Suppressor macrophage treated with lipopolysaccharide for 4 hours (primary cell): ENCODE results near the gene RCOR3.
A peak's percentile ranks its signal among the peaks of the same experiment; 100 is the strongest.
"Not testable (repeated sequence)": the region's sequence is repeated elsewhere in the genome, so short reads cannot be mapped to it uniquely, and the experiment has no call there.

Experiments used
- DNase-seq: peaks from one replicate; pipeline ENCODE4 v3.0.0-alpha.2; 2020

The RCOR3 gene

DNA sequence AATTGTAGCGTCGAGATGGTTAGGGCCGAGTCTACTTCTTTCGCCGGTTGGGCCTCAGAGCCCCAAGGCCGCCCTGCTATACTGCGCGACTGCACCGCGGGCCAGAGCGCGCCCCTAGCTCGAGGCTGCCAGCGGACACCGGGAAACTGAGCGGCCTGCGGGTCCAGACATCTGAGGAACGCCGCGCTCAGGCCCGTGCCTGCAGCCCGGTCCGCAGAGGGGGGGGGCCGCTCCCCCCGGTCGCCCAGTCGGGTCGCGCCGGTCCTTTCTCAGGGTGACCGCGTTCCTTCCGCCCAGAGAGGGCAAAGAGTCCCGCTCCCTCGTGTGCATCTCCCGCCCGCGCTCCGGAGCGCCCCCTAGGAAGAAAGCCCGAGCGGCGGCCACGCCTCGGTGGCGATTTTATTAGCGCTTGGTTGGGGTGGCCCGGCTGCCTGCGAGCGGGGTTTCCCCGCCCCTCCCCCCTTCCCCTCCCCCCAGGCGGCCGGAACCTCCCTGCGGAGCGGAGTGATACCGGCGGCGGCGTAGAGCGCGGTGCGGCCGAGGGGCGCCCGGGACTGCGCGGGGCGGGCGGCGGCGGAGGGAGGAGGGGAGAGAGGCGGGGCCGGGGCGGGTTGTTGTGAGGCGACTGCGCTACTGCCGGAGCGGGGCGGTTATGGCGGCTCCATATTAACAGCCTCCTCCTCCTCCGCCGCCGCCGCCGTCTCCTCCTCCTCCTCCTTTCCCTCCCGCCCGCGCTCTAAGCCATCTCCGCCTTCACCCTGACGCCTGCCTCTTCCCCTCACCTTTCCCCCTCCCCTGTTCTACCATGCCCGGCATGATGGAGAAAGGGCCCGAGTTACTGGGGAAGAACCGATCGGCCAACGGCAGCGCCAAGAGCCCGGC, at the start of gene RCOR3:
RCOR3 (plus strand) TSS at position 611 of the 882 bp plus-strand sequence; CDS start at position 806, 195 bp downstream.
- DNase-seq: peak; percentile 96

DNA sequence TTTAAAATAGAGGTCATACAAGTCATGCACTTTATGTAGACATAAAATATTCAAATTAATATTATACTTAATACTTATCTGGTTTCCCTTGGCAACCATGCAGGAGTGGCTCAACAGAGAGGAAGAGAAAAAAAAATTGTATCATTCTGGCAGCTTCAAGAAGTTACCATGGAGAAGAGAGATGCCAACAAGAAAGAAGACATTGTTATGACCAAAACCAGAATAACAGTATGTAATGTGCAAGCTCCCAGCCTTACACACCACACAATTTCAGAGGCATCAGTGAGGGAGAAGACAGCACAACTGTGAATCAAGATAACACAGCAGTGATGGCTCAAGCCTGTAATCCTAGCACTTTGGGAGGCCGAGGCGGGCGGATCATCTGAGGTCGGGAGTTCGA, 49.1 kb upstream of the RCOR3 start:
- no peak for DNase-seq

DNA sequence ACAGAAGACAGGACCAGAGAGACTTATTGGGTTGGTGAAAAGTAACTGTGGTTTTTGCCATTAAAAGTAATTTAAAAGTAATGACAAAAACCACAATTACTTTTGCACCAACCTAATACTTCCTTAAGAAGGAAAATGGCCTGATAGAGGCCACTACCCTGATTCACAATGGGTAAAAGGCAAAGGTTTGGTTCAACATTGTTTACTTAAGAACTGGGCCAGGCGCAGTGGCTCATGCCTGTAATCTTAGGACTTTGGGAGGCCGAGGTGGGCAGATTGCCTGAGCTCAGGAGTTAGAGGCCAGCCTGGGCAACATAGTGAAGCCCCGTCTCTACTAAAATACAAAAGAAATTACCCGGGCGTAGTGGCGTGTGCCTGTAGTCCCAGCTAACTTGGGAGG, 48.2 kb upstream of the RCOR3 start:
- DNase-seq: no peak

DNA sequence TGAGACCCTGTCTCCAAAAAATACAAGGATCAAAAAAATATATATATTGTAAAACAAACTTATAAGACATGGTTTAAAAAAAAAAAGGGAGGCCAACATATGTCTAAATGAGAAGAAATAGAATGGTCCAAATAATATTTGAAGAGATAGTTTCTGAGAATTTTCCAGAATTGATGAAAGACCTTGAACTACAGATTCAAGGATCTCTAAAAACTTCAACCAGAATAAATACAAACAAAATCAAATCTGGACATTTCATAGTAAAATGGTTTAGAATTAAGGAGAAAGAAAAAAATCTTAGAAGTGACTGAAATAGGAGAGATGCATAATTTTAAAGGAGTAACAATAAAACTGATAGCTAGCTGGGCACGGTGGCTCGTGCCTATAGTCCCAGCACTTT, 45.5 kb upstream of the RCOR3 start:
- no peak for DNase-seq

DNA sequence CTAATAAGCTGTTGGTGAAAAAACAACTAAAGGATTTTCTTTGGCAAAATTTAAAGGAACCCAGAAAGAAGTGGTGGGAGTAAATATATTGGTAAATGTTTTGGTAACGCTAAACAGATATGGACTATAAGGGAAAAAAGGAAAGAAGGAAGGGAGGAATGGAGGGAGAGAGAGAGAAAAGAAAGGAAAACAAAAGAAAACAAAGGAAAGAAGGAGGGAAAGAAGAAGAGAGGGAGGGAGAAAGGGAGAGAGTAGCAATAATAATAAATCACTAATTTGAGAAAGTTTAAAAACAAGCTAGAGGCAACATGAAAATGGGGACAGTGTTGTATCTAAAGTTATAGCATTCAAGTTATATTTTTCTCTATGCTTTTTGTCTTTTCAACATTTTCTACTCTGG, 43.6 kb upstream of the RCOR3 start:
- DNase-seq: no peak

DNA sequence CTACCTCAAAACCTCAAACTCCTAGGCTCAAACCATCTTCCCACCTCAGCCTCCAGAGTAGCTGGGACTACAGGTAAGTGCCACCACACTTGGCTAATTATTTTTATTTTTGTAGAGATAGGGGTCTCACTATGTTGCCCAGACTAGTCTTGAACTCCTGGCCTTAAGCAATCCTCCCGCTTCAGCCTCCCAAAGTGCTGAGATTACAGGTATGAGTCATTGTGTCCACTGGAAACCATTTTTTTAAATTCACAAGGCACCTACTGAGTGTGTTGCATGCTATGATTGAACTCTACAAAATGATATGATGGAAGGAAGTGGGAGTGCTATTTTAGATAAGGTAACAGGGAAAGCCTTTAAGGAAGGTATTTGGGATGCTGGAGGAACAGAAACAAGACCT, 41.8 kb upstream of the RCOR3 start:
- no peak for DNase-seq

DNA sequence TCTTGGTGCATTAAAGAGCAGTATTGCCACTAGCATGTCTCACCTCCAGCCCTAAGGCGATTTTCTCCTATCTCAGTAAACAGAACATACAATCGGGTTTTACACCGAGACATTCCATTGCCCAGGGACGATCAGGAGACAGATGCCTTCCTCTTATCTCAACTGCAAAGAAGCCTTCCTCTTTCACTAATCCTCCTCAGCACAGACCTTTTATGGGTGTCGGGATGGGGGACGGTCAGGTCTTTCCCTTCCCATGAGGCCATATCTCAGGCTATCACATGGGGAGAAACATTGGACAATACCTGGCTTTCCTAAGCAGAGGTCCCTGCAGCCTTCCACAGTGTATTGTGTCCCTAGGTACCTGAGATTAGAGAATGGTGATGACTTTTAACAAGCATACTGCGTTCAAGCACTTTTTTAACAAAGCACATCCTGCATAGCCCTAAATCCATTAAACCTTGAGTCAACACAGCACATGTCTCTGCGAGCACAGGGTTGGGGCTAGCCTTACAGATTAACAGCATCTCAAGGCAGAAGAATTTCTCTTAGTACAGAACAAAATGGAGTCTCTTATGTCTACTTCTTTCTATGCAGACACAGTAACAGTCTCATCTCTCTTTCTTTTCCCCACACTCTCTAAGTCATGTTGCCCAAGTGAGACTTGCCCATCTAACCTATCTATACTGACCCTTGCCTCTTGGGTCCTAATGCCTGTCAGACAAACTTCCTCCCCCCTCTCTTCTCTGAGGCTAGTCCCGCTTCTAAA, 36.5 kb upstream of the RCOR3 start:
- DNase-seq: not testable (repeated sequence)

DNA sequence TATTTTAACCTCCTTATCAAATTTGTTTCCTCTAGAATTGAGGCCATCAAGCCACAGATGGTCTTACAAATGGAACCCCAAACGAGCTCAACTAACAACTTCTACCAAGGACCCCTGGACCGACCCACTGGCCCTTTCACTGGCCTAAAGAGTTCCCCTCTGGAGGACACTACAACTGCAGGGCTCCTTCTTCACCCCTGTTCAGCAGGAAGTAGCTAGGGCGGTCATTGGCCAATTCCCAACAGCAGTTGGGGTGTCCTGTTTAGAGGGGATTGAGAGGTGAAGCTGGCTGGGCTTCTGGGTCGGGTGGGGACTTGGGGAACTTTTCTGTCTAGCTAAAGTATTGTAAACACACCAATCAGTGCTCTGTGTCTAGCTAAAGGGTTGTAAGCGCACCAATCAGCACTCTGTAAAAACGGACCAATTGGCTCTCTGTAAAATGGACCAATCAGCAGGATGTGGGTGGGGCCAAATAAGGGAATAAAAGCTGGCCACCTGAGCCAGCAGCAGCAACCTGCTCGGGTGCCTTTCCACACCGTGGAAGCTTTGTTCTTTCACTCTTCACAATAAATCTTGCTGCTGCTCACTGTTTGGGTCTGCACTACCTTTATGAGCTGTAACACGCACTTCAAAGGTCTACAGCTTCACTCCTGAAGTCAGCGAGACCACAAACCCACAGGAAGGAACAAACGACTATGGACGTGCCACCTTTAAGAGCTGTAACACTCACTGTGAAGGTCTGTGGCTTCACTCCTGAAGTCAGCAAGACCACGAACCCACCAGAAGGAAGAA, 30.4 kb upstream of the RCOR3 start:
- DNase-seq: not testable (repeated sequence)

DNA sequence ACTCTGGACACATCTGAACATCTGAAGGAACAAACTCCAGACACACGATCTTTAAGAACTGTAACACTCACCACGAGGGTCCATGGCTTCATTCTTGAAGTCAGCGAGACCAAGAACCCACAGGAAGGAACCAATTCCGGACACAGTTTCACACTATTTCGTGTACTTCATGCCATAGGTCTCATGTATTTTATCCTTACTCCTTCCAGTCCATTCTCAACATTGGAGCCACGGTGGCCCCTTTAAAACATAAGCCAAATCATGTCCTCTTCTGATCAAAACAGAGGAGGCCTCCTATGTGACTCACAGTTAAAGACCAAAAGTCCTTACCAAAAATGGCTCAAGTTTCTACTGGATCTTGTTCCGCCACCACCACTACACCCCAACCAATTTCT, 29.8 kb upstream of the RCOR3 start:
- no peak for DNase-seq

DNA sequence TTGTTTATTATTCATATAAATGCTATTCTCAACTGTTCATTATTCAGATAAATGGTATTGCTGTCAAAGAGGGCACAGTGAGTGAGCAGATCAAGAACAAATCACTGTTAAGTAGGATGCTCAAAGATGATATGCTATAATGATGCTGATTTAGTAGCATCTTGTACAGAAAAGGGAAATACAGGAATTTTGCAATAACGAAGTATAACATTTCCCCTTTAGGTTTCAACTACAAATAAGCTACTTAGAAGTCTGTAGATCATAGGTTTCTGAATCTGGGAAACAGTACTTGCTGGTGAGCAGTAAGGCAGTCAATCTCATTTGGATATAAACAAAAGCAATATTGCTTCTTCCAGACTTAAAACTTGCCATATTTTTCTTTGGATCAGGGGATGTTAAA, 27.3 kb upstream of the RCOR3 start:
- DNase-seq: peak; percentile 28

DNA sequence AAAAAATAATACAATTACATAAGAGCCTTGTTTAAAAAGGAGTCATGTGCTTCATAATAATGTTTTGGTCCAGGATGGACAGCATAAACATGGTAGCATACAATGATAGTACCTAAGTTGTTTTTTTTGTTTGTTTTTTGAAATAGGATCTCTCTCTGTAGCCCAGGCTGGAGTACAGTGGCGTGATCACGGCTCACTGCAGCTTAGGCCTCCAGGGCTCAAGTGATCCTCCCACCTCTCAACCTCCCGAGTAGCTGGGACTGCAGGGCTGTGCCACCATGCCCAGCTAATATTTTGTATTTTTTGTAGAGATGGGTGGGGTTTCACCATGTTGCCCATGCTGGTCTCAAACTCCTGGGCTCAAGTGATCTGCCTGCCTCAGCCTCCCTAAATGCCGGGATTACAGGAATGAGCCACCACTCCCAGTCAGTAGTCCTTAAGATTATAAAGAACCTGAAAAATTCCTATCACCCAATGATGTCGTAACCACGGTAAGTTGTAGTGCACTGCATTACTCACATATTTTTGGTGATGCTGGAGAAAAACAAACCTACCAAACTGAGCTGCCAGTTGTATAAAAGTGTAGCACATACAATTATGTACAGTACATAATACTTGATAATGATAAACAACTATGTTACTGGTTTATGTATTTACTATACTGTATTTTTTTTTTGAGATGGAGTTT, 22.4 kb upstream of the RCOR3 start:
- DNase-seq: no peak

DNA sequence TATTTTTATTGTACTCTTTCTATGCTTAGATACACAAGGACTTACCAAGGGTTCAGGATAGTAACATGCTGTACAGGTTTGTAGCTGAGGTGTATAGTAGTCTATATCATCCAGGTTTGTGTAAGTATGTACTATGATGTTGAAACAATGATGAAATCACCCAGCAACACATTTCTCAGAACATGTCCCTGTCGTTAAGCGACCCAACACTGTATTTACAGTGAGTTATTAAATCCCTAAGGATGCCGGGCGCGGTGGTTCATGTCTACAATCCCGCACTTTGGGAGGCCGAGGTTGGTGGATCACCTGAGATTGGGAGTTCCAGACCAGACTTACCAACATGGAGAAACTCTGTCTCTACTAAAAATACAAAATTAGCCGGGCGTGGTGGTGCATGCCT, 21.6 kb upstream of the RCOR3 start:
- no peak for DNase-seq

DNA sequence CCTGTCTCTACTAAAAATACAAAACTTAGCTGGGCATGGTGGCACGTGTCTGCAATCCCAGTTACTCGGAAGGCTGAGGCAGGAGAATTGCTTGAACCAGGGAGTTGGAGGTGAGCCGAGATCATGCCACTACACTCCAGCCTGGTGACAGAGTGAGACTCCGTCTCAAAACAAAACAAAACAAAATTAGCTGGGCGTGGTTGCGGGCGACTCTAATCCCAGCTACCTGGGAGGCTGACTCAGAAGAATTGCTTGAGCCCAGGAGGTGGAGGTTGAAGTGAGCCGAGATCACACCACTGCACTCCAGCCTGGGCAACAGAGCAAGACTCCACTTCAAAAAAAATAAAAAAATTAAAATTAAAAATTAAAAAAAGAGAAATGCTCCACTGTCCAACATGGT, 18.6 kb upstream of the RCOR3 start:
- DNase-seq: not testable (repeated sequence)

DNA sequence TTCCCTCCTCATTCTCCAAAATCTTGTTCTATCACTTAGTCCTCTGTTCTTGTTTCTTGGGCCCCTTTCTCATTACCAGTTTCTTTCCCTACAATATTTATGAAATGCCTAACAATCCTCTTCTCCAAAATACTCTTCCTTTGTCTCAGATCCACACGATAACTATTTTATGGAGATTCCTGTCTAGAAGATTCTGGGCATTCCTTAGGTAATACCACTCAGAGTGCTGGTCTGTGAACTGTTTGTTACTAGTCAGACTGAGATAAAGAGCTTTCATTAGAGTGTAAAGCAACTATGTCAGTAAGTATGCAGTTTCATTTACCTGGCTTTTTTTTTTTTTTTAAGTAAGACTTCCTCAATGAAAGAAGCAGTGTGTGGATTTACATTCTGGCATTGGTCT, 18.1 kb upstream of the RCOR3 start:
- no peak for DNase-seq

DNA sequence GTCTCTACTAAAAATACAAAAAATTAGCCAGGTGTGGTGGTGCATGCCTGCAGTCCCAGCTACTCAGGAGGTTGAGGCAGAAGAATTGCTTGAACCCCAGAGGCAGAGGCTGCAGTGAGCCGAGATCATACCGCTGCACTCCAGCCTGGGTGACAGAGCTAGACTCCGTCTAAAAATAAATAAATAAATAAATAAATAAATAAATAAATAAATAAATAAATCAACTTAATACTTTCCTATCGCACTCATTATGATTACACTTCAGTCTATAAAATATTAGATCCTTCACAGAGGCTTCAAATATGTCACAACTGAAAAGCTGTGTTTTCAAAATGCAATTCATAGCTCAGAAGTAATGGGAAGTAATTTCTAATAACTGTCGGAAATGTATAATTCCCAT, 15.5 kb upstream of the RCOR3 start:
- DNase-seq: not testable (repeated sequence)

DNA sequence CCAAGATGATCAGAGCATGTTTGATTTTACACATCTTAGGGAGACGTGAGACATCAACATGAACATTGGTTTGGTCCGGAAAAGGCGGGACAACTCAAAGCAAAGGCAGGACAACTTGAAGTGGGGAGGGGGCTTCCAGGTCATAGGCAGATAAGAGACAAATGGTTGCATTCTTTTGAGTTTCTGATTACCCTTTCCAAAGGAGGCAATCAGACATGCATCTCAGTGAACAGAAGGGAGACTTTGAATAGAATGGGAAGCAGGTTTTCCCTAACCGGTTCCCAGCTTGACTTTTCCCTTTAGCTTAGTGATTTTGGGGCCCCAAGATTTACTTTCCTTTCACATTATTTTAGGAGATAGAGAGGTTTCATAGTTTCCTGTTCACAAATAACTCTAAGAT, 12.6 kb upstream of the RCOR3 start:
- DNase-seq: not testable (repeated sequence)

DNA sequence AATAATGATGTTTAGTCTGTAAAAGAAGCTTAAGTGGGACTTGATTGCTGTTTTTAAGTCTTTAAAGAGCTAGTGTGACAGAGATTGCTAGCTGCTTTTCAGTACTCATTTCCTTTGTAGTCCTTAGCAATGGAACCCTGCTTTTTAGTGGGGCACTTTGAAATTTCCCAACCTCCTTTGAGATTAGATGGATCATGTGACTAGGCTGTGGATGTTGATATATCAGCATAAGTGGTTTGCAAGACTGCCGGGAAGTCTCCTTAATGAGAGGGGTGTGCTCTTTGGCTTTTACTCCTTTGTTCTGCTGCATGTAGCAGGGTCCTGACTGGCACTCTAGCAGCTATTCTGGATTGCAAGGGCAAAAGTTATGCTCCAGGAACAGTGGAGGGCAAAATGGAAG, 11.2 kb upstream of the RCOR3 start:
- DNase-seq: no peak

DNA sequence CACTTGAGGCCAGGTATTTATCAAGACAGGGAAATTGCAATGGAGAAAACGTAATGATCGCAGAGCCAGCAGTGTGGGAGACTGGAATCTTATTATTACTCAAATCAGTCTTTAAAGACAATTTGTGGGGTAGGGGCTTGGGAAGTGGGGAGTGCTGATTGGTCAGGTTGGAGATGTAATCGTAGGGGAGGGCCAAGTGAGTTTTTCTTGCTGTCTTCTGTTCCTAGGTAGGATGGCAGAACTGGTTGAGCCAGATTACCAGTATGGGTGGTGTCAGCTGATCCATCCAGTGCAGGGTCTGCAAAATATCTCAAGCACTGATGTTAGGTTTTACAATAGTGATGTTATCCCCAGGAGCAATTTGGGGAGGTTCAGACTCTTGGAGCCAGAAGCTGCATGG, 9.6 kb upstream of the RCOR3 start:
- not testable (repeated sequence) for DNase-seq

DNA sequence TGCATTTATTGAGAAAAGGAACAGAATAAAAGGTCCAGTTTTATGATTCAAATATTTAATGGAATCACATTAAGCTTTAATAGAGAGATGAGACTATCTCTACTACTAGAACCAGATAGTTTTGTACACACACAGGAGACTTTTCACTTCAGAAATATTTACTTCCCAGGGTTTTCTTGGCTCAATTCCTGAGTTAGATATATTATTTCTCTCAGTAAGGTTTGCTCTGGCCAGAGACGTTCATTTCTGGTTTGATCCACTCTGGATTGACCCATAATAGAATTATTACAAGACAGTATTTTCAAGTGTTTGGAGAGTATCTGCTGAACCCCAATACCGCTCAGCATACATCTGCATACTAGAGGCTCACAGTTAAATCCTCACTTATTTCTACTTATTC, 1.3 kb upstream of the RCOR3 start:
- no peak for DNase-seq

DNA sequence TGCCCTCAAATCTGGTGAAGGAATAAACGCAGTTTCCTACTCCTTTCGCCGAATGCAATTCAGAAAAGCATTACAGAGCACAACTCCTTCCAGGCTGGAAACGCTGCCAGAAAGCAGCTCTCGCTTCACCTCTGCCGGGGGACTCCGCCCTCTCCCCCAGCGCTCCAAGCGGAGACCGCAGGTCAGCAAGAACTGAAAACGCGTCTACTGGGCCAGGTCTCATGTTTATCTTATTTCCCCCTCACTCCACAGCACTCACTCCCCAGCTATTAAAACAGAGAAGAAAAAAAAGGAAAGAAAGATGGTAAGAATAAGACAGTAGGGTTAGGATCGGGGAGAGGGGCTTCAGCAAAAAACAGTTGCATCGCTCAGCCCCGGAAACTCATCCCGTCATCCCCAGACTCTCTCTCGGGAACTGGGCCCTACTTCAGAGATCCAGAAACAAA, 833 bp upstream of the RCOR3 start:
- DNase-seq: peak; percentile 58

DNA sequence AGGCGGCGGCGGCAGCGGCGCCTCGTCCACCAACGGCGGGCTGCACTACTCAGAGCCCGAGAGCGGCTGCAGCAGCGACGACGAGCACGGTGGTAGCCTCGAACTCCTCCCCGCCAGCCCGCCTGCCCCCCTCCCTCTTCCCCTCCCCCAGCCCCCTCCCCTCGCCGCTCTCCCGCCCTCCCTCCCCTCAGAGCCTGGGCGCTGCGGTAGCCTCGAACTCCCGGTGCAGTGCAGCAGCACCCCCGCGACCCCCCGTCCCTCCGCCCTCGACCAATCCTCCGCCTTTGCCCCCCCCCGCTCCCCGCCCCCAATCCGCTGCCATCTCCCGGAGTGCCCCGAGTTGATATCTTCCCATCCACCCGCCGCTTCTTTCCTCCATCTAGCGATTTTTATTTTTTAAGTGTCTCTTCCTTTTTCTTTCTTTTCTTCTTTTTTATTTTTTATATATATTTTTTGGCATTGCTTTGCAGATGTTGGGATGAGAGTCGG, 516 bp downstream of the RCOR3 start:
- no peak for DNase-seq
